NCI-H1417 treated with DMSO at 0.1 percent for 48 hours (cell line): ENCODE measurements around the gene LACTB.

Experiments
- DNase-seq: peaks from one replicate; lab custom pipeline; 2025; lab: John Stamatoyannopoulos, UW

Gene LACTB

GRCh38 chr15:63124506-63124905, 2.8 kb downstream of the LACTB start:
- no peak for DNase-seq

DNA sequence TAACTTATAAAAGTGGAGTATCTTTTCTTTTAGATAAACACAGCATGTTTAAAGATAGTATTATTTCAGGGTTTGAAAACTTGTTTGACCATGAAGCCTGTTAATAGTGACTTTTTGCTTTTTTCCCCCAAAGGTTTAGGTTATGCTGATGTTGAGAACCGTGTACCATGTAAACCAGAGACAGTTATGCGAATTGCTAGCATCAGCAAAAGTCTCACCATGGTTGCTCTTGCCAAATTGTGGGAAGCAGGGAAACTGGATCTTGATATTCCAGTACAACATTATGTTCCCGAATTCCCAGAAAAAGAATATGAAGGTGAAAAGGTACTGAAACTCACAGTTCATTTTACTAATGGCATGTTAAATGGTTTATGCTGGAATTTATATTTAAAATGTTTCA, 5.1 kb downstream of the LACTB start:
- DNase-seq, result no peak

DNA sequence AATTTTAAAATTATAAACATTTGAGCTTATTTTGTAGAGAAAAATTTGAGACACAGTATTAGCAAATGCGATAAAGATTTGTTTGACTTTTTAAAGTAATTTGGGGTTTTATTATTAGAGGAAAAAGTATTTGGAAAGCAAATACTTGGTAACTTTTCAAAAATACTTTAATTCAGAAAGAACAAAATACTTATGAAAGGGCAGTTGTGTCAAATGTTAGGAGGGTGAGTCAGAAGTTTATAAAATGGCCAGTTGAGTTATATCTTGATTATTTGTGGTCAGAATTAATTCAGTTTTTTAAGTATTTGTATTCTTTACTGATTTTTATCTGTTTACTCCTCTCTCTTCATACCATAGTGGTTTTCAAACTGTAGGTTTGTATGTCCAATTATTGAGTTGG, 12.1 kb downstream of the LACTB start:
- no peak for DNase-seq

DNA sequence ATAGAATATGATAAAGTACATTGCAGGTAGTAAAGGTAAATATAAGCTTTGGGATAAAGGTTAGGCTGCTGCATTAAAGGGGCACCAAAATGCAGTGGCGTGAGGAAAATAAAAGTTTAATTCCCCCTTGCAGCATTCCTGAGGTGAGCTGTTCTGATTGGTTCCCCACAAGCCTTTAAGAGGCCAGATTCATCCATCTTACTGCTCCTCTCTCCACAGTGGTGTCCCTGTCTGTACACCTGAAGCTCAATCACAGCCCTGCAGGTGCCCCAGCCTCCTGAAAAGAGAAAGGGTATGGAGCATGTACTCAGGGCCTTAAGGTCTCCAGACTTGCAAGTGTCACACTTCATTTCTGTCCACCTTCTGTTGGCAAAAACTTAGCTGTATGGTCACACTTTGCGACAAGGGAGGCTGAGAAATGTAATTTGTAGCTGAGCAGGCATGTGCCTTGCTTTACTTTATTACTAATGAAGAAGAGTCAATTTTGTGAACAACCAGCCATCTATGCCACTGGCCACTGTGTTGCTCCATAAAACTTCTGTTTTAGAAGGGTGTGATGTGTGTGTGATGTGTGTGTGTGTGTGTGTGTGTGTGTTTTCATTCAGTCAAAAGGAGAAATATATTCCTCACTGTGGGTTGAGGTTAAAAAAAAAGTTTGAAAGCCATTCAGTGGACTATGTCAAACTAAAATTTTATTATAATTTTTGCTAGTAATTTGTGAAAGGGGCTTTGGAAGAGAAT, 12.8 kb downstream of the LACTB start:
- no peak for DNase-seq

DNA sequence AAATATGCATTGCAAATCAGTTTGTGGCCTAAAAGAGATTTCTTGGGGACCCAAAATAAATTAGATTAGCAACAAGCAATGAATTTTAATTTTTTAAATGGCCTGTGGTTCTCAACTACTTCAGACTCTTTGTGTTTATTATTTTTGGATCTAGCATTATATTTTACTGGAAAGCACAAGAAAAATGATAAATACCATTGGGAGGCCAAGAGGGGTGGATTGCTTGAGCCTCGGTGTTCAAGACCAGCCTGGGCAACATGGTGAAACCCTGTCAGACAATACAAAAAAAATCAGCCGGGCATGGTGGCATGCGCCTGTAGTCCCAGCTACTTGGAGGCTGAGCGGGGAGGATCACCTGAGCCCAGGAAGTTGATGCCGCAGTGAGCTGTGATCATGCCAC, 13.6 kb downstream of the LACTB start:
- no peak for DNase-seq

DNA sequence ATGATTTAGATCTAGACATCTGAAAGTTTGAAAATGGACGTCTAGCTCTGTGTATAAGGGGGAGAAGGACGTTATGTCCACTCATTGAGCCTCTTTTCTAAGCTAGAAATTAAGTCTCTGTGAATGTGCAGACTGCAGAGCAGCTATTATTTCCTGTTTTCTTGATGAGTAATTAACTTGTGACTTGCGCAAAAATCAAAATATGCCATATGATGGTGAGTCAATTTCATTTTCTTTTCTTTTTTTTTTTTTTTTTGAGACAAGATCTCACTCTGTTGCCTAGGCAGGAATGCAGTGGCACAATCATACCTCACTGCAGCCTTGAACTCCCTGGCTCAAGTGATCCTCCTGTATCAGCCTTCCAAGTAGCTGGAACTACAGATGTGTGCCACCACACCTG, 14.1 kb downstream of the LACTB start:
- DNase-seq, result no peak

DNA sequence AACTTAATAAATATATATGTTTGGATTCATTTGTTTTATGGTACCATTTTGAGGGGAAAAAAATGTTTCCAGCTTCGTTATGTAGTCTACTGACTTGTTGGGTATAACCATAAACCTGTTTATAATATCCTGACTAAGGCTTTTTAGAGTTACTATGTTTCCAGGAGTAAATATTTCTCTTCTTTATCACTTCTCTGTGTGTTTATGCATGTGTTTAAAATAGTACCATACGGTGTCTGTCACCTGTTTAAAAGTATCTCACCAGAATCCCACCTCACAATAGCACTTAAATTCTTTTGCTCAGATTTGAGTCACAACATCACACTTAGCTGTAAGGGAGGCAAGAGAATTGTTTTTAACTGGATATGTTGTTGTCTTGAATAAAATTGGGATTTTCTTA, 15.1 kb downstream of the LACTB start:
- no peak for DNase-seq

DNA sequence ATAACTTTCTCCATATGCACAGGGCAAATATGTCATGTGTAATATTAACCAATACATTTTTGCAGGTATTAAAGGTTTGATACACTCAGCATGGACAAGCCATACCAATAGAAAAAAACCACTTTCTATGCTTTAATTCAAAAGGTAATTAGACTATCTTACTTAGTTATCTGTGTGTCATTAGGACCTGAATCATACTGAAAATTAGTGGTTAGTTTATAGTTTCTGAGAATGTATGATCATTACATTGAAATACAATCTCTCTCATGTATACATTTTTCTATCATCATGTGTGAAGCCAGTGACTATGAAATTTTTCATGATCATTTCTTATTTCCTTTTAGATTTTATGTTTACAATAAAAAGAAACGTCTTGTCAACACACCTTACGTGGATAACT, 19.3 kb downstream of the LACTB start:
- no peak for DNase-seq

GRCh38 chr15:63145426-63145825, 23.8 kb downstream of the LACTB start:
- DNase-seq, result no peak

DNA sequence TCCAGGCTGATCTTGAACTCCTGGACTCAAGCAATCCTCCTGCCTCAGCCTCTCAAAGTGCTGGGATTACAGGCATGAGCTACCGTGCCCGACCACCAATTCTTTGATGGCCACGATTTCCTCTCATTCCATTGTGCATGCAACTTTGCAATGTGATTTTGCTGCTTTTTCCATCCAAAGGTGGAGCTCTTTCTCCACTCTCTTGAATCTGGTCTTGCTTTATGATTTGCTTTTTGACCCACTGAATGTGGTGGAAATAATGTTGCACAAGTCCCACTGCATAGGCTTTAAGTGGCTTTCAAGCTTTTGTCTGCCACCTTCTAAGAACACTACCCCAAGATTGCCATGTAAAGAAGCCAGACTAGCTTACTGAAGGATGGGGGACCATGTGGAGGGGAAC, 25.0 kb downstream of the LACTB start:
- DNase-seq, result no peak

- DNase-seq, result no peak
Observed at GRCh38 chr15:63151665-63152064, 30.0 kb downstream of the LACTB start.

DNA sequence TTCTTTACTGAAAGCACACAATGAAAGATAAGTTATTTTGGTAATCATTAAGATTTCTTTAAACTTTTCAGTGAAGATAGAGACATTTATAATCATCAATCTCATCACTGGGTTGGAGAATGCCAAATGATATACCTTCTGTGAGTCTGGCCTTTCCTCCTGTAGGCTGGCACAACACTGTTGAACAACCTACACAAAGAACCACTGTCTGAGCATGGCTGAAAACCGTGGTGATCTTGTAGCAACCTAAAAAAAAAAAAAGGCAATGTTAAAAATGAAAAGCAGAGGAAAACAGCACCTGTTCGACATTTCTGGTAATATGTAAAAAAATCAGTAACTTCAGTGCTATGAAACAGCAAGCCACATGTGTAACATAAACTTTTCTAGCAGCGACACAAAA, 33.8 kb downstream of the LACTB start:
- DNase-seq, result no peak

- no peak for DNase-seq
Observed at GRCh38 chr15:63156086-63156710, 34.5 kb downstream of the LACTB start.

DNA sequence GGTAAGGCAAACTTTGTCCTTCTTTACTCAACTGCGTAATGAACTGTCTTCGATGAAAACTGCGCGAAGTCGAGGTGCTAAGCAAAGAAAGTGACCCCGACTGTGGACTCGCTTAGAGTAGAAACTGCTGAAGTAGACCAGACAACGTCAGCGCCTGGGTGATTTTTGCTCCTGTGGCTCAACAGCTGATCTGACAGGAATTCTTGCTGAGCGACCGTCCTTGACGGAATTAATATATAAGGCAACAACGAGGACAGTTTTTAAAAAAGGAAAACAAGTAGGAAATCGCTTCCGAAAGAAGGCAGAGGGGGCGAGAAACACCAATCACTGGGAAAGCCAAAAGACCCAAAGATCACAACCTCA, 35.1 kb downstream of the LACTB start:
- DNase-seq, result no peak

GRCh38 chr15:63157118-63157843, 35.6 kb downstream of the LACTB start, which contains the start of gene RPS27L:
Gene RPS27L, minus strand, starts transcription at chr15:63157477. Its CDS starts 72 bp downstream, at chr15:63157405.
- DNase-seq, result peak; percentile 62

GRCh38 chr15:63157891-63158431, 36.3 kb downstream of the LACTB start:
- DNase-seq, result no peak

- no peak for DNase-seq
Observed at GRCh38 chr15:63160638-63161037, 39.0 kb downstream of the LACTB start.

DNA sequence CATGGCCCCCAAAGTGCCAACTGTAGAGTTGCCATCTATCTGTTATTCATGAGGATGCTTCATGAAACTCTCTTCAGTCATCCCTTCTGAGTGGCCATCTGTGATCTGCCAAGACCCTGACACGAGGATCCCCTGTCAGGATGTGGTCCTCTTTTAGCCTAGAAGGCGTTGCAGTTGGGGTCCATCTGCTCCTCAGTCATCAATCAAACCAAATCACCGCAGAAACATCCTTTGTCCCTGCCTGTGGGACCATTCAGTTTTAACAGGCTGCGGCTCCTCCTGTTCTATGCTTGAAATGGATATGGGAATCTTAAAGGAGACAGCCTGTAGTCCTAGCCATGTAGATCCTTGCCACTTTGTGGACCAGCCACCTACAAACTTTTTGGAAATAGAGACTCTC, 41.6 kb downstream of the LACTB start:
- DNase-seq, result no peak

GRCh38 chr15:63165166-63165859, 43.7 kb downstream of the LACTB start:
- DNase-seq, result no peak

GRCh38 chr15:63166219-63166618, 44.6 kb downstream of the LACTB start:
- DNase-seq, result no peak

DNA sequence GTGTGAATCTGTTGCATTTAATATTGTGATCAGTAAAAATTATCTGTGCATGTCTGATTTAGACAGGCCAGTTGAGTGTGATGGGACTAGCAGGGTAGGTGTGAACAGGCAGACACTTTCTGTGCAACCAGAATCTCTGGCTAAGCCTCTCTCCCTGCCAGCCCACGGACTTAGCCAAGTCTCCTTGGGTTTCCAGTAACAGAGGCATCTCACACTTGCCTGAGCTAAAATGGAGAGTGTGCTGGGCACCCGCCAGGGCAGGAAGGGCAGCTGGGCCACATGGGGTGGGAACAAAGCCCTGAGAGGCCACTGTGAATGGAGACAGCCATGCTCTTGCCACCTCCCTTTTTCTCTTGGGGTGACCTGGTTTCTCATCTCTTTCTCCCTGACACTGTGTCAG, 48.1 kb downstream of the LACTB start:
- DNase-seq, result no peak

DNA sequence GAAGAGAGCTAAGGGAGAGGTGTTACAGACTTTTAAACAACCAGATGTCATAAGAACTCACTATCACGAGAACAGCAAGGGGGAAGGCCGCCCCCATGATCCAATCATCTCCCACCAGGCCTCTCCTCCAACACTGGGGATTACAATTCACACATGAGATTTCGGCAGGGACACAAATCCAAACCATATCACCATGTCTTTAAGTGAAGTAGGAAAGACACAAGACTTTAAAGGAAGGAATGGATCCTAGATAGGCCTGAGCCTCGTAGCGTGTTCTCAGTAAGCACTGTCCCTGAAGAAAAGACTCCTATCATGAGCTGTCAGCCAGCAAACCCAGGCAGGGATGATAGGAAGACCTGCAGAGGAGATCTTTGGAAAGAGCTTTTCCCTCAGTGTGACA, 50.7 kb downstream of the LACTB start:
- DNase-seq, result no peak
